Endothelial cell of umbilical vein (primary cell): ENCODE results near the gene STX8. TPM values are rescaled to one million over a fixed set of nuclear protein-coding genes. Genes with fewer than 3 reads are reported as not detected.
A peak's percentile ranks its signal among the peaks of the same experiment; 100 is the strongest.

Source experiments
- BruUV-seq: library from RNA; stranded (reverse); fragments of 400-500 nt; replicated peaks from 2 replicates; lab custom pipeline; 2021; lab: Mats Ljungman, UMichigan
- CTCF ChIA-PET: fragments of 300-600, 350-600 bp; sonication (Branson Sonifier 250); formaldehyde crosslinking; loops from one replicate; lab custom pipeline; 2021; ENCODE audit warnings: antibody characterized with exemption, inconsistent platforms; lab: Charles Lee
- POLR2A ChIA-PET: fragments of 300-600, 350-600 bp; sonication (Branson Sonifier 250); formaldehyde crosslinking; loops from one replicate; lab custom pipeline; 2021; ENCODE audit warnings: antibody characterized with exemption, inconsistent platforms; lab: Charles Lee
- DNase-seq: peaks from one replicate; pipeline ENCODE4 v3.0.0-alpha.2; 2011; ENCODE audit warnings: low read depth, low spot score
- FAIRE-seq: peaks from 2 replicates; lab custom pipeline; 2011; peaks lifted over from hg19 to GRCh38; lab: Jason Lieb, UNC
- H2AFZ ChIP-seq: 2 replicates; pipeline ENCODE4 v1.6.0; 2012; ENCODE audit warnings: low read depth, low read length, control low read depth, inconsistent platforms
- H3K27ac ChIP-seq: 2 replicates; pipeline ENCODE4 v1.5.1; 2011; ENCODE audit warnings: low read depth, mild to moderate bottlenecking, control low read depth, low read length, moderate library complexity; ENCODE audit not compliant: insufficient read depth
- H3K27me3 ChIP-seq, 2 experiments: 2 replicates each; pipeline versions ENCODE4 v1.6.0 to v1.6.1; 2011; ENCODE audit warnings: low read length in 2 of 2, mixed read lengths in 1 of 2; ENCODE audit not compliant: control insufficient read depth in 2 of 2, insufficient read depth in 2 of 2
- H3K36me3 ChIP-seq, 2 experiments: 2 replicates in 1 of 2; 3 replicates in 1 of 2; pipeline ENCODE4 v1.5.1; 2011; ENCODE audit warnings: low read length in 2 of 2, mild to moderate bottlenecking in 1 of 2, moderate library complexity in 1 of 2; ENCODE audit not compliant: control insufficient read depth in 2 of 2, insufficient read depth in 2 of 2; ENCODE audit errors: extremely low read depth in 1 of 2
- H3K4me1 ChIP-seq: 3 replicates; pipeline ENCODE4 v1.5.1; 2011; ENCODE audit warnings: mild to moderate bottlenecking, low read length; ENCODE audit not compliant: control insufficient read depth, insufficient read depth; ENCODE audit errors: extremely low read depth
- H3K4me2 ChIP-seq: 2 replicates; pipeline ENCODE4 v1.6.1; 2011; ENCODE audit warnings: low read length, control low read depth, mixed read lengths; ENCODE audit not compliant: insufficient read depth
- H3K4me3 ChIP-seq, 3 experiments: fragments of 200-600 bp in 1 of 3; sonication (generic), shearing (Covaris generic) in 1 of 3; replicated peaks in 1 of 3; 2 replicates each; pipeline ENCODE4 v1.5.1; 2011 to 2016; ENCODE audit warnings: control low read depth in 3 of 3, low read length in 3 of 3, mild to moderate bottlenecking in 2 of 3, inconsistent platforms in 1 of 3, low read depth in 1 of 3, moderate library complexity in 1 of 3; ENCODE audit not compliant: insufficient read depth in 1 of 3
- H3K79me2 ChIP-seq: 2 replicates; pipeline ENCODE4 v1.6.0; 2012; ENCODE audit warnings: low read length, inconsistent platforms; ENCODE audit not compliant: control insufficient read depth, insufficient read depth
- H3K9ac ChIP-seq: replicated peaks from 2 replicates; pipeline ENCODE3; 2011; ENCODE audit warnings: low read length, control low read depth; ENCODE audit not compliant: insufficient read depth; ENCODE audit errors: extremely low read depth
- H3K9me1 ChIP-seq: replicated peaks from 3 replicates; pipeline ENCODE4 v1.6.0; 2011; ENCODE audit warnings: mild to moderate bottlenecking, low read length; ENCODE audit not compliant: control insufficient read depth, insufficient read depth; ENCODE audit errors: extremely low read depth
- H3K9me3 ChIP-seq: replicated peaks from 2 replicates; pipeline ENCODE4 v1.5.1; 2012; ENCODE audit warnings: low read length, inconsistent platforms; ENCODE audit not compliant: control insufficient read depth, insufficient read depth
- H4K20me1 ChIP-seq: replicated peaks from 2 replicates; pipeline ENCODE3; 2011; ENCODE audit warnings: mild to moderate bottlenecking, low read length; ENCODE audit not compliant: control insufficient read depth, insufficient read depth; ENCODE audit errors: extremely low read depth
- FOS ChIP-seq: IDR thresholded peaks from 2 replicates; pipeline ENCODE4 v1.6.1; 2011; ENCODE audit warnings: mild to moderate bottlenecking, low read length, moderate library complexity, borderline replicate concordance; ENCODE audit not compliant: insufficient read depth
- GATA2 ChIP-seq: IDR thresholded peaks from 2 replicates; pipeline ENCODE4 v1.7.0; 2011; ENCODE audit warnings: low read depth, mild to moderate bottlenecking, moderate library complexity, mixed read lengths, low read length; ENCODE audit not compliant: insufficient read length, insufficient read depth
- dilution Hi-C: fragments of 300-500 bp; cut with MboI; formaldehyde crosslinking; loops from one replicate; pipeline ENCODE4 v1.15.0; 2019; ENCODE audit warnings: low sequenced_read_pairs; ENCODE audit not compliant: extremely low pct_ligation_motif_present
- intact Hi-C: fragments of 100-400 bp; cut with micrococcal nuclease; formaldehyde crosslinking; loops from one replicate; pipeline ENCODE4 v1.10.0; 2022
- polyA plus RNA-seq, 4 experiments: library from polyadenylated mRNA; depleted of rRNA in 3 of 4; stranded (reverse) in 3 of 4; unstranded in 1 of 4; fragments of >200 nt; gene quantifications; 2 replicates each; pipeline versions ENCODE4 v1.2.1 to v1.2.3, GENCODE V29; 2011 to 2012; ENCODE audit warnings: missing spikeins in 1 of 4
- total RNA-seq: library from RNA; stranded (reverse); gene quantifications from 2 replicates; pipeline ENCODE4 v1.2.3, GENCODE V29; 2021
- TF ChIP-seq, protein P1 (sequence below): IDR thresholded peaks from 2 replicates; pipeline ENCODE4 v1.6.1; 2011; ENCODE audit not compliant: insufficient read depth, insufficient read length
- TF ChIP-seq, protein P2 (sequence below), 2 donors: IDR thresholded peaks; 1 replicate in 1 of 2; 2 replicates in 1 of 2; pipeline ENCODE4 v1.5.1; 2011; ENCODE audit warnings: low read length in 2 of 2, mild to moderate bottlenecking in 2 of 2, moderate library complexity in 2 of 2, control low read depth in 1 of 2, inconsistent platforms in 1 of 2, low read depth in 1 of 2; ENCODE audit not compliant: insufficient read depth in 1 of 2; ENCODE audit errors: extremely low read depth in 1 of 2

Gene STX8
- total and polyA plus RNA-seq, 2 donors (not counting 3 experiments of a cell fraction or from before 2014, with no cell fraction given), result 25.9 to 67.3 TPM

GRCh38 chr17:9239793-9240658 lies 335.6 kb downstream of the STX8 start:
- Histone ChIP-seq H3K36me3 (no peaks in the 10 kb centered on the region), H3K27ac (no peak overlapping the region), H3K9me1 (no peaks in the 10 kb centered on the region), H2AFZ (peak overlapping the region; percentile 98), H3K9ac (peak overlapping the region; percentile 70), H3K79me2 (no peaks in the 10 kb centered on the region), H3K27me3 (no peaks in the 10 kb centered on the region), H3K4me2 (peak overlapping the region; percentile 81), H3K4me1 (peaks cover 13% of the 10 kb centered on the region), H3K9me3 (no peaks in the 10 kb centered on the region), H4K20me1 (no peaks in the 10 kb centered on the region), H3K4me3 (peak overlapping the region; percentile 28 to 36 (median 35))
- peak; percentile 67 for FAIRE-seq
- no peak for TF ChIP-seq GATA2
- TF ChIP-seq, protein P1, sequence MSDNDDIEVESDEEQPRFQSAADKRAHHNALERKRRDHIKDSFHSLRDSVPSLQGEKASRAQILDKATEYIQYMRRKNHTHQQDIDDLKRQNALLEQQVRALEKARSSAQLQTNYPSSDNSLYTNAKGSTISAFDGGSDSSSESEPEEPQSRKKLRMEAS, result peak; percentile 53
- ChIA-PET POLR2A (no interaction called here), CTCF (interaction anchor here (1.2 to 1.5 kb wide), 3 partner anchors 8 to 289 kb away, joined by 3 to 5 read pairs (median 4); no protein-coding TSS in a partner anchor)
- peak; percentile 44 for DNase-seq
- dilution Hi-C loops, result no loop called here
- no TSS peak for BruUV-seq
- intact Hi-C loops, result no loop called here

GRCh38 chr17:9239246-9239792 lies 336.3 kb downstream of the STX8 start:
- peak overlapping the region; percentile 70 for H3K9ac ChIP-seq
- no peaks in the 10 kb centered on the region for H3K9me3 ChIP-seq
- H3K79me2 ChIP-seq, result no peaks in the 10 kb centered on the region
- H3K4me1 ChIP-seq, result peaks cover 13% of the 10 kb centered on the region
- FAIRE-seq, result no peak
- ChIA-PET CTCF (interaction anchor here (1.2 to 1.5 kb wide), 2 partner anchors 8 to 283 kb away, joined by 4 to 5 read pairs; no protein-coding TSS in a partner anchor), POLR2A (no interaction called here)
- H3K27me3 ChIP-seq, result no peaks in the 10 kb centered on the region
- H3K9me1 ChIP-seq, result no peaks in the 10 kb centered on the region
- peak overlapping the region; percentile 98 for H2AFZ ChIP-seq
- H3K4me3 ChIP-seq, result peak overlapping the region; percentile 15 to 36 (median 35)
- DNase-seq, result no peak
- H3K4me2 ChIP-seq, result peak overlapping the region; percentile 81
- dilution Hi-C loops, result no loop called here
- no TSS peak for BruUV-seq
- no peaks in the 10 kb centered on the region for H3K36me3 ChIP-seq
- intact Hi-C loops, result no loop called here
- TF ChIP-seq GATA2, result no peak
- TF ChIP-seq FOS, result no peak
- TF ChIP-seq, protein P2, sequence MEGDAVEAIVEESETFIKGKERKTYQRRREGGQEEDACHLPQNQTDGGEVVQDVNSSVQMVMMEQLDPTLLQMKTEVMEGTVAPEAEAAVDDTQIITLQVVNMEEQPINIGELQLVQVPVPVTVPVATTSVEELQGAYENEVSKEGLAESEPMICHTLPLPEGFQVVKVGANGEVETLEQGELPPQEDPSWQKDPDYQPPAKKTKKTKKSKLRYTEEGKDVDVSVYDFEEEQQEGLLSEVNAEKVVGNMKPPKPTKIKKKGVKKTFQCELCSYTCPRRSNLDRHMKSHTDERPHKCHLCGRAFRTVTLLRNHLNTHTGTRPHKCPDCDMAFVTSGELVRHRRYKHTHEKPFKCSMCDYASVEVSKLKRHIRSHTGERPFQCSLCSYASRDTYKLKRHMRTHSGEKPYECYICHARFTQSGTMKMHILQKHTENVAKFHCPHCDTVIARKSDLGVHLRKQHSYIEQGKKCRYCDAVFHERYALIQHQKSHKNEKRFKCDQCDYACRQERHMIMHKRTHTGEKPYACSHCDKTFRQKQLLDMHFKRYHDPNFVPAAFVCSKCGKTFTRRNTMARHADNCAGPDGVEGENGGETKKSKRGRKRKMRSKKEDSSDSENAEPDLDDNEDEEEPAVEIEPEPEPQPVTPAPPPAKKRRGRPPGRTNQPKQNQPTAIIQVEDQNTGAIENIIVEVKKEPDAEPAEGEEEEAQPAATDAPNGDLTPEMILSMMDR (IDR thresholded peaks at IDR 0.05; ENCODE audit: extremely low read depth in 1 of 2, insufficient read depth in 1 of 2, low read depth in 1 of 2, low read length in 2 of 2), result no peak
- H3K27ac ChIP-seq, result no peak overlapping the region
- H4K20me1 ChIP-seq, result no peaks in the 10 kb centered on the region
